Stimulated activated naive CD8-positive, alpha-beta T cell treated with anti-CD3 and anti-CD28 coated beads, Interleukin-15, amount 100 ng/mL, for 72 hours (primary cell): ENCODE results near the gene ZNF593.

Experiments
- ATAC-seq: fragments of 150-1000 bp; cut with Tn5 transposase; 2 replicates; pipeline ENCODE4 v1.10.0; 2021; ENCODE audit warnings: mild to moderate bottlenecking, moderate library complexity
- DNase-seq, 2 donors: peaks; one replicate each; pipeline ENCODE4 v3.0.0; 2021 to 2022
- H3K27ac Mint-ChIP-seq, 2 donors: one replicate each; pipeline ENCODE4 v1.8.0; 2022; ENCODE audit warnings: mild to moderate bottlenecking in 2 of 2, mixed read lengths in 2 of 2, moderate library complexity in 2 of 2
- H3K27me3 Mint-ChIP-seq: one replicate; pipeline ENCODE4 v1.8.0; 2022; ENCODE audit warnings: mixed read lengths
- H3K4me1 Mint-ChIP-seq: one replicate; pipeline ENCODE4 v1.8.0; 2022; ENCODE audit warnings: mild to moderate bottlenecking, mixed read lengths
- H3K4me3 Mint-ChIP-seq, 2 donors: one replicate each; pipeline ENCODE4 v1.8.0; 2022; ENCODE audit warnings: mild to moderate bottlenecking in 2 of 2, mixed read lengths in 2 of 2, moderate library complexity in 1 of 2
- H3K9me3 Mint-ChIP-seq, 2 donors: one replicate each; pipeline ENCODE4 v1.8.0; 2022; ENCODE audit warnings: mixed read lengths in 2 of 2

ZNF593 gene

GRCh38 chr1:26177182-26177684 is 7.5 kb downstream of the ZNF593 start, which contains the start of gene CNKSR1:
Gene CNKSR1, plus strand, starts transcription at chr1:26177491. Its CDS starts 57 bp downstream, at chr1:26177548.
- Mint-ChIP-seq H3K4me3 (peak within 1 kb of the TSS in 1 of 2 donors; percentile 75), H3K27me3 (no peaks in the 10 kb centered on the region), H3K27ac (peak within 1 kb of the TSS; percentile 20 to 60), H3K4me1 (peaks cover 8% of the 10 kb centered on the region), H3K9me3 (no peaks in the 10 kb centered on the region)
- DNase-seq (no peak), ATAC-seq (peak; percentile 20)

- DNase-seq = no peak
- Mint-ChIP-seq H3K4me1 (peaks cover 8% of the 10 kb centered on the region), H3K27ac (no peak overlapping the region), H3K9me3 (no peaks in the 10 kb centered on the region), H3K27me3 (no peaks in the 10 kb centered on the region), H3K4me3 (no peak overlapping the region)
- no peak for ATAC-seq
These were observed 10.3 kb downstream of the ZNF593 start for GRCh38 chr1:26180010-26180506.

- ATAC-seq = peak; percentile 60
These were observed 12.1 kb downstream of the ZNF593 start for GRCh38 chr1:26181586-26182382.

GRCh38 chr1:26182383-26182696 is 12.6 kb downstream of the ZNF593 start:
- ATAC-seq (no peak), DNase-seq (no peak)
- H3K9me3 Mint-ChIP-seq = no peaks in the 10 kb centered on the region
- H3K4me3 Mint-ChIP-seq = no peak overlapping the region
- H3K4me1 Mint-ChIP-seq = peaks cover 8% of the 10 kb centered on the region
- H3K27me3 Mint-ChIP-seq = no peaks in the 10 kb centered on the region
- no peak overlapping the region for H3K27ac Mint-ChIP-seq

More at GRCh38 chr1:26181586-26182382, 12.1 kb downstream of the ZNF593 start:
- Mint-ChIP-seq H3K4me3 (no peak overlapping the region), H3K27ac (peak overlapping the region in 1 of 2 donors; percentile 93), H3K4me1 (peaks cover 8% of the 10 kb centered on the region), H3K9me3 (no peaks in the 10 kb centered on the region), H3K27me3 (no peaks in the 10 kb centered on the region)
- no peak for DNase-seq

- ATAC-seq = no peak
- Mint-ChIP-seq H3K27ac (peak overlapping the region in 1 of 2 donors; percentile 58), H3K4me1 (peaks cover 8% of the 10 kb centered on the region), H3K9me3 (no peaks in the 10 kb centered on the region), H3K27me3 (no peaks in the 10 kb centered on the region), H3K4me3 (no peak overlapping the region)
- DNase-seq = no peak
These were observed 14.4 kb downstream of the ZNF593 start for GRCh38 chr1:26184086-26184485.

GRCh38 chr1:26184883-26185282 is 15.2 kb downstream of the ZNF593 start:
- no peak overlapping the region for H3K27ac Mint-ChIP-seq
- no peak for DNase-seq
- H3K9me3 Mint-ChIP-seq = no peaks in the 10 kb centered on the region
- H3K4me1 Mint-ChIP-seq = peaks cover 8% of the 10 kb centered on the region
- H3K27me3 Mint-ChIP-seq = no peaks in the 10 kb centered on the region
- ATAC-seq = no peak
- no peak overlapping the region for H3K4me3 Mint-ChIP-seq

- Mint-ChIP-seq H3K4me1 (peaks cover 16% of the 10 kb centered on the region), H3K27me3 (no peaks in the 10 kb centered on the region), H3K27ac (no peak overlapping the region), H3K4me3 (no peak overlapping the region), H3K9me3 (no peaks in the 10 kb centered on the region)
- ATAC-seq (no peak), DNase-seq (no peak)
These were observed 18.2 kb downstream of the ZNF593 start for GRCh38 chr1:26187882-26188281.

GRCh38 chr1:26188477-26188876 is 18.8 kb downstream of the ZNF593 start:
- H3K9me3 Mint-ChIP-seq = no peaks in the 10 kb centered on the region

GRCh38 chr1:26189331-26189730 is 19.6 kb downstream of the ZNF593 start:
- Mint-ChIP-seq H3K27ac (no peak overlapping the region), H3K27me3 (no peaks in the 10 kb centered on the region), H3K9me3 (no peaks in the 10 kb centered on the region), H3K4me1 (peaks cover 16% of the 10 kb centered on the region), H3K4me3 (no peak overlapping the region)
- no peak for ATAC-seq
- DNase-seq = no peak

More at GRCh38 chr1:26188477-26188876, 18.8 kb downstream of the ZNF593 start:
- ATAC-seq = no peak
- no peak overlapping the region for H3K27ac Mint-ChIP-seq
- no peaks in the 10 kb centered on the region for H3K27me3 Mint-ChIP-seq
- H3K4me3 Mint-ChIP-seq = no peak overlapping the region
- no peak for DNase-seq
- H3K4me1 Mint-ChIP-seq = peaks cover 16% of the 10 kb centered on the region

GRCh38 chr1:26189751-26190275 is 20.1 kb downstream of the ZNF593 start:
- H3K4me1 Mint-ChIP-seq = peaks cover 16% of the 10 kb centered on the region
- no peaks in the 10 kb centered on the region for H3K9me3 Mint-ChIP-seq
- H3K27ac Mint-ChIP-seq = no peak overlapping the region
- ATAC-seq (no peak), DNase-seq (no peak)
- no peaks in the 10 kb centered on the region for H3K27me3 Mint-ChIP-seq
- H3K4me3 Mint-ChIP-seq = no peak overlapping the region

- Mint-ChIP-seq H3K4me1 (peaks cover 16% of the 10 kb centered on the region), H3K4me3 (no peak within 1 kb of the TSS), H3K27me3 (no peaks in the 10 kb centered on the region), H3K27ac (peak within 1 kb of the TSS in 1 of 2 donors; percentile 79), H3K9me3 (no peaks in the 10 kb centered on the region)
- ATAC-seq = no peak
- DNase-seq = no peak
These were observed 20.8 kb downstream of the ZNF593 start, which contains the start of gene CATSPER4 for GRCh38 chr1:26190373-26190987. Gene CATSPER4, plus strand, starts transcription at chr1:26190602. Its CDS starts 26 bp downstream, at chr1:26190628.

- peak in 1 of 2 donors; percentile 23 for DNase-seq
- H3K9me3 Mint-ChIP-seq = no peaks in the 10 kb centered on the region
- peak; percentile 86 for ATAC-seq
These were observed 22.0 kb downstream of the ZNF593 start for GRCh38 chr1:26191739-26192138.

GRCh38 chr1:26195805-26196204 is 26.1 kb downstream of the ZNF593 start:
- no peak for ATAC-seq
- Mint-ChIP-seq H3K27ac (no peak overlapping the region), H3K27me3 (no peaks in the 10 kb centered on the region), H3K9me3 (no peaks in the 10 kb centered on the region), H3K4me3 (no peak overlapping the region), H3K4me1 (peaks cover 19% of the 10 kb centered on the region)
- no peak for DNase-seq

More at GRCh38 chr1:26191739-26192138, 22.0 kb downstream of the ZNF593 start:
- Mint-ChIP-seq H3K27me3 (no peaks in the 10 kb centered on the region), H3K4me3 (peak overlapping the region; percentile 26 to 30), H3K27ac (peak overlapping the region in 1 of 2 donors; percentile 44), H3K4me1 (peaks cover 16% of the 10 kb centered on the region)

- ATAC-seq (no peak), DNase-seq (no peak)
- no peaks in the 10 kb centered on the region for H3K9me3 Mint-ChIP-seq
- peaks cover 19% of the 10 kb centered on the region for H3K4me1 Mint-ChIP-seq
- no peak overlapping the region for H3K4me3 Mint-ChIP-seq
- no peak overlapping the region for H3K27ac Mint-ChIP-seq
- peaks cover 5% of the 10 kb centered on the region for H3K27me3 Mint-ChIP-seq
These were observed 27.6 kb downstream of the ZNF593 start for GRCh38 chr1:26197301-26197700.

- Mint-ChIP-seq H3K27ac (no peak overlapping the region), H3K27me3 (peaks cover 10% of the 10 kb centered on the region), H3K4me3 (no peak overlapping the region), H3K4me1 (peaks cover 21% of the 10 kb centered on the region), H3K9me3 (no peaks in the 10 kb centered on the region)
- no peak for ATAC-seq
- DNase-seq = no peak
These were observed 28.1 kb downstream of the ZNF593 start for GRCh38 chr1:26197813-26198212.

GRCh38 chr1:26200413-26200812 is 30.7 kb downstream of the ZNF593 start:
- Mint-ChIP-seq H3K27me3 (peaks cover 11% of the 10 kb centered on the region), H3K4me1 (peaks cover 21% of the 10 kb centered on the region), H3K27ac (no peak overlapping the region), H3K9me3 (no peaks in the 10 kb centered on the region), H3K4me3 (no peak overlapping the region)
- DNase-seq (no peak), ATAC-seq (no peak)
